ENCODE data around the gene CELA3A. TPM values are rescaled to one million over a fixed set of nuclear protein-coding genes. Genes with fewer than 3 reads are reported as not detected.

CELA3A gene
- total RNA-seq, 4 donors from 2014 or later: not detected

DNA sequence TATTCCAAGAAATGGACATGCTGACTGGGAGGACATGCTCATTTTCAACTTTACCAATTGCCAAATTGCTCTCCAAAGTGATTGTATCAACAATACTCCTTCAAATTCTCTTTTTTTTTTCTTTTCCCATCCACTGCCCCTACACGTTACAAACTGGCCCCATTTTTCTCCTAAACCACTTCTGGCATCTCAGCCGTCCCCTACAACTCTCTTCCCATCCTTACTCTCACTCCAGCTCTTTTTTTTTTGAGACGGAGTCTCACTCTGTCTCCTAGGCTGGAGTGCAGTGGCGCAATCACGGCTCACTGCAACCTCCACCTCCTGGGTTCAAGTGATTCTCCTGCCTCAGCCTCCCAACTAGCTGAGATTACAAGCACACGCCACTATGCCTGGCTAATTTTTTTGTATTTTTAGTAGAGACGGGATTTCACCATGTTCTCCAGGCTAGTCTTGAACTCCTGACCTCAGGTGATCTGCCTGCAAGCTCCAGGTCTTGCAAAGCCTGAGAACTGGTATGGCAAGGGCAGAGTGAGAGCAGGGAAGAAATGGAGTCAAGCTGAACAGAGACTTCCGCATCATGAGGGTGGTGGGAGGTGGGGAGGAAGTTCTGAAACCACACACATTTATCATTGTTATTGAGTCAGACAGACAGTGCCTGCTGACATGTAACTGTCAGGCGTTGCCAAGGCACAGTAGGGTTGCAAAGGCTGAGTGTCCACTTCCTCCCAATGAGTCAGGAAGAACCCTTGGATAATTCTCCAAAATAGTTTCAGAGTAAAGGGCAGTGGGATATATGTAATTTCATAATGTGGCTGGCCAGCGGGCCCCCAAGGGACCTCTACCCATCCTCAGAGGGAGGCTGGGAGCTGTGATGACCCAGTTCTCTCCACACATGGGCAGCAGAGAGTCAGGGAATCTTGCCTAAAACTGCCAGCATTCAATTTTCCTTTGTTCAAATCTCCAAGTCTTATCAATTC, 17.4 kb downstream of the CELA3A start:
- TF ChIP-seq, protein P1, sequence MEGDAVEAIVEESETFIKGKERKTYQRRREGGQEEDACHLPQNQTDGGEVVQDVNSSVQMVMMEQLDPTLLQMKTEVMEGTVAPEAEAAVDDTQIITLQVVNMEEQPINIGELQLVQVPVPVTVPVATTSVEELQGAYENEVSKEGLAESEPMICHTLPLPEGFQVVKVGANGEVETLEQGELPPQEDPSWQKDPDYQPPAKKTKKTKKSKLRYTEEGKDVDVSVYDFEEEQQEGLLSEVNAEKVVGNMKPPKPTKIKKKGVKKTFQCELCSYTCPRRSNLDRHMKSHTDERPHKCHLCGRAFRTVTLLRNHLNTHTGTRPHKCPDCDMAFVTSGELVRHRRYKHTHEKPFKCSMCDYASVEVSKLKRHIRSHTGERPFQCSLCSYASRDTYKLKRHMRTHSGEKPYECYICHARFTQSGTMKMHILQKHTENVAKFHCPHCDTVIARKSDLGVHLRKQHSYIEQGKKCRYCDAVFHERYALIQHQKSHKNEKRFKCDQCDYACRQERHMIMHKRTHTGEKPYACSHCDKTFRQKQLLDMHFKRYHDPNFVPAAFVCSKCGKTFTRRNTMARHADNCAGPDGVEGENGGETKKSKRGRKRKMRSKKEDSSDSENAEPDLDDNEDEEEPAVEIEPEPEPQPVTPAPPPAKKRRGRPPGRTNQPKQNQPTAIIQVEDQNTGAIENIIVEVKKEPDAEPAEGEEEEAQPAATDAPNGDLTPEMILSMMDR (IDR thresholded peaks at IDR 0.05): no peak
- no peak for TF ChIP-seq POLR2A (IDR thresholded peaks at IDR 0.05)
- H3K36me3 ChIP-seq: no peaks in the 10 kb centered on the region
- no peak for DNase-seq
- H3K9me3 ChIP-seq: no peaks in the 10 kb centered on the region
- no peak overlapping the region for H3K4me3 ChIP-seq (replicated peaks in 1 of 3)
- 62% methylated on average over 10 of the region's 10 CpGs for WGBS, 2 donors
- no peaks in the 10 kb centered on the region for H3K27me3 ChIP-seq
- H3K4me1 ChIP-seq: peaks cover 0 to under 1% of the 10 kb centered on the region in 2 donors
- intact Hi-C loops (cut with DNase I): no loop called here
- H3K27ac ChIP-seq: no peak overlapping the region

DNA sequence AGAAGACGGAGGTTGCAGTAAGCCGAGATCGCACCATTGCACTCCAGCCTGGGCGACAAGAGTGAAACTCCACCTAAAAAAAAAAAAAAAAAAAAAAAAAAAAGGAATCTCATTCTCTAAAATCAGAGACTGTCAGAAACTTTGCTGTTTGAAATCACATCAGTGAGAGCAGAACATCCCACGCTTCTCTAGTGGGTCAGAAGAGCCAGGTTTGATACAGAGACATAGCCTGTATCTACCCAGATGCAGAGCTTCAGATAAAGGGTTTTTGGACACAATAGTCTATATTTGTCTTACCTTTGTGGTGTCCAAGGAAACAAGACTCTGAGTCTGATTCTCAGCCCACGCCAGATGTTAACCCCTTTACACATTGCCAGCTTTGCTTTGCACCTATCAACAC, 19.6 kb downstream of the CELA3A start:
- TF ChIP-seq, protein P1 (IDR thresholded peaks at IDR 0.05): no peak
- TF ChIP-seq POLR2A (IDR thresholded peaks at IDR 0.05): no peak
- Histone ChIP-seq H3K4me3 (replicated peaks in 1 of 3) (no peak overlapping the region), H3K9me3 (no peaks in the 10 kb centered on the region), H3K4me1 (peaks cover 2 to 10% of the 10 kb centered on the region in 2 donors), H3K27ac (no peak overlapping the region), H3K27me3 (no peaks in the 10 kb centered on the region), H3K36me3 (no peaks in the 10 kb centered on the region)
- intact Hi-C loops (cut with DNase I): no loop called here
- no peak for DNase-seq
- WGBS, 2 donors: 94% methylated on average over 6 of the region's 6 CpGs

DNA sequence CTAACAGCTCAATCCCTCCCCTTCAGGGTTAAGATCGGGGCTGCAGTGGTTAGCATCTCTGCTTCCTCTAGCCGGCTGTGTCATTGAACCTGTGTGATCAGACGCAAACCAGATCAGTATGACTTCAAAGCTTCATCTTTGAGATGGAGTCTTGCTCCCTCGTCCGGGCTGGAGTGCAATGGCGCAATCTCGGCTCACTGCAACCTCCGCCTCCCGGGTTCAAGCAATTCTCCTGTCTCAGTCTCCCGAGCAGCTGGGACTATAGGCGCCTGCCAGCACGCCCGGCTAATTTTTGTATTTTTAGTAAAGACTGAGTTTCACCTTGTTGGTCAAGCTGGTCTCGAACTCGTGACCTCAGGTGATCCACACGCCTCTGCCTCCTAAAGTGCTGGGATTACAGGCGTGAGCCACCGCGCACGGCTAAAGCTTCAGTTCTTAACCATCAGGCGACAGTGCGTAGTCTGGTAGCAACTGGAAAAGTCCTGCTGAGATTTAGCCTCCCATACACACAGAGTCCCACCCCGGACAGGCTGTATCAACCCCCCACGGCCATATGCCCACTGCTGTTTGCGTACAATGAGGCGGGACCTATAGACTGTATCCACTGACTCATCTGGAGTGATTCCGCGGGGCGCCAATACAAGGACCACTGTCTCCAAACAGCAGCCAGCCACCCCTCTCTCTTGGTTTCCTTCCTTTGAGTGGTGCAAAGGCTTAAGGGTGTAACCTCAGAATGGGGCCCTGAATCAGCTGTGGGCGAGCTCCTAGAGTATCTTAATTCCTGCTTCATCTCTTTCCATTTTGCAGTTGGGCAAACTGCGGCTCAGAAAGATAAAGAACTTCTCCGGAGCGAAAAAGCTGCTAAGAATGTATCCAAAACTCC, 23.3 kb downstream of the CELA3A start:
- H3K9me3 ChIP-seq: no peaks in the 10 kb centered on the region
- intact Hi-C loops (cut with DNase I): no loop called here
- peak overlapping the region; percentile 94 to 98 (median 96) for H3K27ac ChIP-seq
- H3K4me3 ChIP-seq (replicated peaks in 1 of 3): peak overlapping the region; percentile 82 to 100 (median 96)
- H3K4me1 ChIP-seq: peaks cover 8 to 16% of the 10 kb centered on the region in 2 donors
- WGBS, 2 donors: 1 to 8% methylated on average over 24 to 33 of the region's 33 CpGs
- peak; percentile 44 to 51 for DNase-seq
- TF ChIP-seq, protein P1 (IDR thresholded peaks at IDR 0.05): no peak
- no peak for TF ChIP-seq POLR2A (IDR thresholded peaks at IDR 0.05)
- no peaks in the 10 kb centered on the region for H3K27me3 ChIP-seq
- H3K36me3 ChIP-seq: no peaks in the 10 kb centered on the region

DNA sequence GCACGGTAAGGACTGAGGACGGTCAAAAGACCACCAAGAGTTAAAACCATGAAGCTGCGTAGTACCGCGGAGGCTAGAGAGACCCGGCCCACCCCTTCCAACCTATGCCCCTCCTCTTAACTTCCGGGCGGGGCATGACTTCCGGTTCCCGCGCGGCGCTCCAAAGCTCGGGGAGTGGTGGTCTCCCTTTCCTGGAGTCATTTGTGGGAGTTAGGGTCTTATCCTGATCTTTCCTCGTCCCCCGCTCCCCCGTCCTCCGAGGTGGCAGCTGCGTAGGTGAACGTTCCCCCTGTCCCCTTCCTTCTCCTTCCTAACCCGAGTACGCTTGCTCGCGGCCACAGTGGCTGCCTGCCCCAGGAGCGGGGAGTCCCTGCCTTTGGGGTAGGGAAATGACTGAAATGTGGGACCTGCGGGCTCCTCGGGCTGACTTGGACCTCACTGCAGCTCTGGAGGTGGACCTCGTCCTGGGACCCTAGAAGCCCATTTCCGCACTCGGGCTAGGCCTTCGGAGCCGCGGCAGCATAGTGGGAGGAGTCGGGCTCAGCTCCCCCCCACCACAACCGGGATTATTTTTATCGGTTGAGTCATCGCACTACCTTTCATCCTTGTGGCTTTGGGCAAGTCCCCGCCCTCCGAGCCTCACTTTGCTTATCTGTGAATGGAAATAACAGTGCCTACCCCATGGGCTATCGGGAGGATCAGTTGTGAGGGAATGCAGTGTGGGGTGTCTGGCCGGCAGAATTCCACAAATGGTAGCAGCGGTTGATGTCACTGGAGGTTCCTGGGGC, 24.1 kb downstream of the CELA3A start:
- TF ChIP-seq, protein P1 (IDR thresholded peaks at IDR 0.05): no peak
- peak in 1 of 2 donors; percentile 58 for TF ChIP-seq POLR2A (IDR thresholded peaks at IDR 0.05)
- Histone ChIP-seq H3K36me3 (no peaks in the 10 kb centered on the region), H3K27me3 (no peaks in the 10 kb centered on the region), H3K27ac (peak overlapping the region; percentile 94 to 98 (median 96)), H3K4me1 (peaks cover 8 to 16% of the 10 kb centered on the region in 2 donors), H3K9me3 (no peaks in the 10 kb centered on the region), H3K4me3 (replicated peaks in 1 of 3) (peak overlapping the region; percentile 82 to 100 (median 96))
- peak; percentile 80 to 82 for DNase-seq
- 0 to 1% methylated on average over 41 to 42 of the region's 42 CpGs for WGBS, 2 donors
- intact Hi-C loops (cut with DNase I): no loop called here
